GM12892 (cell line): ENCODE data around the gene GOLGA6L2.
"Not testable (repeated sequence)": the region's sequence is repeated elsewhere in the genome, so short reads cannot be mapped to it uniquely, and the experiment has no call there.

Experiments
- DNase-seq: peaks from one replicate; pipeline ENCODE4 v3.0.0; 2011; ENCODE audit not compliant: insufficient read length
- FAIRE-seq: peaks from 2 replicates; lab custom pipeline; 2011; peaks lifted over from hg19 to GRCh38; lab: Jason Lieb, UNC
- POLR2A ChIP-seq: IDR thresholded peaks from 2 replicates; pipeline ENCODE4 v1.6.1; 2011; ENCODE audit warnings: low read depth, low read length, control low read depth
- POLR2AphosphoS5 ChIP-seq: IDR thresholded peaks from 2 replicates; pipeline ENCODE4 v1.6.1; 2011; ENCODE audit warnings: low read depth, low read length, control low read depth
- TAF1 ChIP-seq: IDR thresholded peaks from 2 replicates; pipeline ENCODE4 v1.6.1; 2011; ENCODE audit warnings: low read depth, mild to moderate bottlenecking, control low read depth, low read length, borderline replicate concordance

GOLGA6L2 gene

GRCh38 chr15:23441204-23441603, 5.8 kb downstream of the GOLGA6L2 start:
- TF ChIP-seq POLR2AphosphoS5 (no peak), TAF1 (no peak), POLR2A (no peak)
- DNase-seq (no peak), FAIRE-seq (no peak)

- no peak for TF ChIP-seq POLR2A
- TF ChIP-seq POLR2AphosphoS5: no peak
- TF ChIP-seq TAF1: no peak
- DNase-seq: no peak
- no peak for FAIRE-seq
Observed at GRCh38 chr15:23440596-23440995, 6.4 kb downstream of the GOLGA6L2 start.

GRCh38 chr15:23439513-23439912, 7.5 kb downstream of the GOLGA6L2 start:
- no peak for TF ChIP-seq POLR2AphosphoS5
- TF ChIP-seq POLR2A: no peak
- no peak for TF ChIP-seq TAF1
- FAIRE-seq: no peak
- DNase-seq: no peak

GRCh38 chr15:23438816-23439466, 8.1 kb downstream of the GOLGA6L2 start:
- FAIRE-seq (no peak), DNase-seq (no peak)
- TF ChIP-seq POLR2A (no peak), POLR2AphosphoS5 (no peak), TAF1 (no peak)

- DNase-seq (no peak), FAIRE-seq (no peak)
- no peak for TF ChIP-seq TAF1
- no peak for TF ChIP-seq POLR2AphosphoS5
- TF ChIP-seq POLR2A: no peak
Observed at GRCh38 chr15:23437673-23438072, 9.4 kb downstream of the GOLGA6L2 start.

GRCh38 chr15:23437146-23437545, 9.9 kb downstream of the GOLGA6L2 start:
- TF ChIP-seq TAF1 (no peak), POLR2AphosphoS5 (no peak), POLR2A (no peak)
- DNase-seq: no peak
- FAIRE-seq: no peak

- FAIRE-seq (no peak), DNase-seq (no peak)
- TF ChIP-seq POLR2AphosphoS5 (no peak), POLR2A (no peak), TAF1 (no peak)
Observed at GRCh38 chr15:23436421-23436820, 10.6 kb downstream of the GOLGA6L2 start.

GRCh38 chr15:23434699-23435098, 12.3 kb downstream of the GOLGA6L2 start:
- FAIRE-seq, DNase-seq: not testable (repeated sequence)

GRCh38 chr15:23425327-23425726, 21.7 kb downstream of the GOLGA6L2 start:
- DNase-seq, FAIRE-seq: not testable (repeated sequence)

GRCh38 chr15:23424111-23424904, 22.7 kb downstream of the GOLGA6L2 start:
- no peak for DNase-seq
- TF ChIP-seq POLR2A (no peak), TAF1 (no peak), POLR2AphosphoS5 (no peak)
- FAIRE-seq: no peak

- DNase-seq (no peak), FAIRE-seq (no peak)
- TF ChIP-seq TAF1 (no peak), POLR2AphosphoS5 (no peak), POLR2A (no peak)
Observed at GRCh38 chr15:23422946-23423708, 23.9 kb downstream of the GOLGA6L2 start.
